HG03565 (cell line): ENCODE data around the gene ACSM5.

Source experiments
- ATAC-seq: cut with Tn5 transposase; IDR thresholded peaks from one replicate; pipeline ENCODE4 v1.9.1; 2021; ENCODE audit warnings: mild to moderate bottlenecking, moderate library complexity; ENCODE audit not compliant: unreplicated experiment

Gene ACSM5

GRCh38 chr16:20409398-20410120 lies at the start of gene ACSM5:
Gene ACSM5, plus strand, starts transcription at chr16:20409534. Its CDS starts 1,951 bp downstream, at chr16:20411485.
- peak; percentile 30 for ATAC-seq

- no peak for ATAC-seq
These were observed 49.3 kb upstream of the ACSM5 start for GRCh38 chr16:20359997-20360396.

GRCh38 chr16:20363191-20363590 lies 46.1 kb upstream of the ACSM5 start:
- ATAC-seq, result no peak

- no peak for ATAC-seq
These were observed 45.3 kb upstream of the ACSM5 start for GRCh38 chr16:20364051-20364450.

GRCh38 chr16:20369452-20370054 lies 39.8 kb upstream of the ACSM5 start:
- ATAC-seq, result no peak

- ATAC-seq, result no peak
These were observed 36.6 kb upstream of the ACSM5 start for GRCh38 chr16:20372701-20373100.

- ATAC-seq, result no peak
These were observed 32.2 kb upstream of the ACSM5 start for GRCh38 chr16:20377181-20377580.

GRCh38 chr16:20380782-20381181 lies 28.6 kb upstream of the ACSM5 start:
- ATAC-seq, result no peak

GRCh38 chr16:20382202-20382948 lies 27.0 kb upstream of the ACSM5 start:
- no peak for ATAC-seq

GRCh38 chr16:20383106-20384029 lies 26.0 kb upstream of the ACSM5 start:
- no peak for ATAC-seq

- ATAC-seq, result no peak
These were observed 23.2 kb upstream of the ACSM5 start for GRCh38 chr16:20385844-20386832.

GRCh38 chr16:20387978-20388377 lies 21.4 kb upstream of the ACSM5 start:
- no peak for ATAC-seq

- ATAC-seq, result no peak
These were observed 20.5 kb upstream of the ACSM5 start for GRCh38 chr16:20388854-20389253.

GRCh38 chr16:20391045-20391444 lies 18.3 kb upstream of the ACSM5 start:
- ATAC-seq, result no peak

GRCh38 chr16:20393801-20394577 lies 15.3 kb upstream of the ACSM5 start:
- ATAC-seq, result no peak

- no peak for ATAC-seq
These were observed 13.4 kb upstream of the ACSM5 start for GRCh38 chr16:20395946-20396345.

- no peak for ATAC-seq
These were observed 12.4 kb upstream of the ACSM5 start for GRCh38 chr16:20396846-20397467.

- ATAC-seq, result no peak
These were observed 11.8 kb upstream of the ACSM5 start for GRCh38 chr16:20397468-20398074.
